Activated CD4-positive, alpha-beta T cell treated with anti-CD3 and anti-CD28 coated beads, Interleukin-2, amount 10 ng/mL, durations not matched to agents 7 days and 5 days (primary cell): ENCODE measurements around the gene R3HCC1L. TPM values are rescaled to one million over a fixed set of nuclear protein-coding genes. Genes with fewer than 3 reads are reported as not detected.

Experiments
- CTCF ChIA-PET: fragments of 350-600 bp; sonication (Branson Sonifier 250); formaldehyde crosslinking; loops from one replicate; lab custom pipeline; 2021; ENCODE audit warnings: antibody characterized with exemption; lab: Charles Lee
- POLR2A ChIA-PET: fragments of 350-600 bp; sonication (Branson Sonifier 250); formaldehyde crosslinking; loops from one replicate; lab custom pipeline; 2021; ENCODE audit warnings: antibody characterized with exemption; lab: Charles Lee
- DNase-seq: peaks from one replicate; pipeline ENCODE4 v3.0.0-alpha.2; 2020
- H3K27ac Mint-ChIP-seq: one replicate; pipeline ENCODE4 v1.8.0; 2021; ENCODE audit warnings: mild to moderate bottlenecking, moderate library complexity, mixed read lengths
- H3K27me3 Mint-ChIP-seq: one replicate; pipeline ENCODE4 v1.8.0; 2021; ENCODE audit warnings: mixed read lengths
- H3K36me3 Mint-ChIP-seq: one replicate; pipeline ENCODE4 v1.8.0; 2021; ENCODE audit warnings: low read depth, mixed read lengths
- H3K4me1 Mint-ChIP-seq: one replicate; pipeline ENCODE4 v1.8.0; 2021; ENCODE audit warnings: mixed read lengths
- H3K4me3 Mint-ChIP-seq: one replicate; pipeline ENCODE4 v1.8.0; 2021; ENCODE audit warnings: mild to moderate bottlenecking, moderate library complexity, mixed read lengths
- H3K9me3 Mint-ChIP-seq: one replicate; pipeline ENCODE4 v1.8.0; 2021; ENCODE audit warnings: mixed read lengths
- total RNA-seq, 2 experiments: library from RNA; stranded (reverse); gene quantifications; one replicate each; pipeline ENCODE4 v1.2.3, GENCODE V29; 2021

Gene R3HCC1L
- total RNA-seq, 2 experiments from 2014 or later: 18.0 to 18.7 TPM

GRCh38 chr10:98196985-98197384 is 62.5 kb downstream of the R3HCC1L start:
- no peak overlapping the region for H3K4me3 Mint-ChIP-seq
- no peaks in the 10 kb centered on the region for H3K27me3 Mint-ChIP-seq
- peaks cover 10% of the 10 kb centered on the region for H3K4me1 Mint-ChIP-seq
- peaks cover 2% of the 10 kb centered on the region for H3K9me3 Mint-ChIP-seq
- ChIA-PET POLR2A (no interaction called here), CTCF (interaction anchor here (1.7 kb wide), 1 partner anchor 13 kb away, joined by 5 read pairs; no protein-coding TSS in a partner anchor)
- peaks cover 33% of the 10 kb centered on the region for H3K36me3 Mint-ChIP-seq
- no peak for DNase-seq
- H3K27ac Mint-ChIP-seq: no peak overlapping the region

DNA sequence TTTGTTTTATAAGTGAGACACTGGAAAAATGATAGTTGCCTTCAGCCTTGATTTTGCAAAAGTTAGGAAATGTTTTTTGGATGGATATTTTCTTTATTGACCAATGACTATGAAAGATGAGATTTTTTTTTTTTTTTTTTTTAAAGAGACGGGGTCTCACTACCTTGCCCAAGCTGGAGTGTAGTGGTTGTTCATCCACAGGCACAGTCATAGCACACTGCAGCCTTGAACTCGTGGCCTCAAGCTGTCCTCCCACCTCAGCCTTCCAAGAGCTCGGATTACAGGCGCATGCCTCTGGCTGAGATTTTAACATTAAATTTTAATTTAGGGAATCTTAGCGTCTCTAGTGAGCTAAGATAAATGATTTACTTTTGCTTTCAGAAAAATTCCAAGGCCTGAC is 67.3 kb downstream of the R3HCC1L start:
- no peak overlapping the region for H3K27ac Mint-ChIP-seq
- ChIA-PET CTCF (interaction anchor here (0.8 kb wide), 1 partner anchor 63 kb away, joined by 3 read pairs; no protein-coding TSS in a partner anchor), POLR2A (no interaction called here)
- DNase-seq: no peak
- H3K9me3 Mint-ChIP-seq: no peaks in the 10 kb centered on the region
- no peaks in the 10 kb centered on the region for H3K4me1 Mint-ChIP-seq
- H3K27me3 Mint-ChIP-seq: no peaks in the 10 kb centered on the region
- H3K4me3 Mint-ChIP-seq: no peak overlapping the region
- peaks cover 6% of the 10 kb centered on the region for H3K36me3 Mint-ChIP-seq

DNA sequence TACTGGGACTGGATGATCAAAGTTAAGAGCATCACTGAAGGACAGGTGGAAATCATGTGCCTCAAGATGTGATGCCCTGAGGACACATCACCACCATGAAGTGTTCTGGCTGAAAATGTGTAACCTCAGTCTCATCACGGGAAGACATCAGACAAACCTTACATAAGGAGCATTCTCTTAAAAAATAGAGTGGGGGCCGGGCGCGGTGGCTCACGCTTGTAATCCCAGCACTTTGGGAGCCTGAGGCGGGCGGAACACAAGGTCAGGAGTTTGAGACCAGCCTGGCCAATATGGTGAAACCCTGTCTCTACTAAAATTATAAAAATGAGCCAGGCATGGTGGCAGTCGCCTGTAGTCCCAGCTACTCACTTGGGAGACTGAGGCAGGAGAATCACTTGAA is 67.9 kb downstream of the R3HCC1L start:
- DNase-seq: no peak
- Mint-ChIP-seq H3K27ac (no peak overlapping the region), H3K27me3 (no peaks in the 10 kb centered on the region), H3K36me3 (peaks cover 7% of the 10 kb centered on the region), H3K4me3 (no peak overlapping the region), H3K4me1 (no peaks in the 10 kb centered on the region), H3K9me3 (no peaks in the 10 kb centered on the region)
- CTCF ChIA-PET: interaction anchor here (0.8 kb wide), 1 partner anchor 63 kb away, joined by 3 read pairs; no protein-coding TSS in a partner anchor
- POLR2A ChIA-PET: no interaction called here

- peaks cover 27% of the 10 kb centered on the region for H3K36me3 Mint-ChIP-seq
- H3K4me1 Mint-ChIP-seq: no peaks in the 10 kb centered on the region
- ChIA-PET CTCF (interaction anchor here (1.0 kb wide), 1 partner anchor 33 kb away, joined by 3 read pairs; no protein-coding TSS in a partner anchor), POLR2A (no interaction called here)
- no peak overlapping the region for H3K4me3 Mint-ChIP-seq
- DNase-seq: no peak
- no peak overlapping the region for H3K27ac Mint-ChIP-seq
- H3K27me3 Mint-ChIP-seq: no peaks in the 10 kb centered on the region
- H3K9me3 Mint-ChIP-seq: no peaks in the 10 kb centered on the region
Measured at GRCh38 chr10:98205351-98205750, 70.9 kb downstream of the R3HCC1L start.

- ChIA-PET CTCF (no interaction called here), POLR2A (no interaction called here)
- no peak overlapping the region for H3K4me3 Mint-ChIP-seq
- H3K36me3 Mint-ChIP-seq: peaks cover 43% of the 10 kb centered on the region
- H3K27ac Mint-ChIP-seq: no peak overlapping the region
- H3K9me3 Mint-ChIP-seq: no peaks in the 10 kb centered on the region
- no peaks in the 10 kb centered on the region for H3K27me3 Mint-ChIP-seq
- no peak for DNase-seq
- no peaks in the 10 kb centered on the region for H3K4me1 Mint-ChIP-seq
Measured at GRCh38 chr10:98208925-98209324, 74.5 kb downstream of the R3HCC1L start.

- Mint-ChIP-seq H3K27me3 (no peaks in the 10 kb centered on the region), H3K36me3 (peaks cover 45% of the 10 kb centered on the region), H3K4me1 (no peaks in the 10 kb centered on the region), H3K27ac (no peak overlapping the region), H3K9me3 (no peaks in the 10 kb centered on the region), H3K4me3 (no peak overlapping the region)
- no peak for DNase-seq
- CTCF ChIA-PET: interaction anchor here (1.8 kb wide), 1 partner anchor 13 kb away, joined by 5 read pairs; no protein-coding TSS in a partner anchor
- POLR2A ChIA-PET: no interaction called here
Measured at GRCh38 chr10:98209441-98209840, 75.0 kb downstream of the R3HCC1L start.

GRCh38 chr10:98212196-98212595 is 77.7 kb downstream of the R3HCC1L start:
- Mint-ChIP-seq H3K9me3 (peaks cover 4% of the 10 kb centered on the region), H3K4me3 (no peak overlapping the region), H3K36me3 (peaks cover 56% of the 10 kb centered on the region), H3K27me3 (no peaks in the 10 kb centered on the region), H3K4me1 (no peaks in the 10 kb centered on the region), H3K27ac (no peak overlapping the region)
- CTCF ChIA-PET: no interaction called here
- POLR2A ChIA-PET: no interaction called here
- DNase-seq: no peak

DNA sequence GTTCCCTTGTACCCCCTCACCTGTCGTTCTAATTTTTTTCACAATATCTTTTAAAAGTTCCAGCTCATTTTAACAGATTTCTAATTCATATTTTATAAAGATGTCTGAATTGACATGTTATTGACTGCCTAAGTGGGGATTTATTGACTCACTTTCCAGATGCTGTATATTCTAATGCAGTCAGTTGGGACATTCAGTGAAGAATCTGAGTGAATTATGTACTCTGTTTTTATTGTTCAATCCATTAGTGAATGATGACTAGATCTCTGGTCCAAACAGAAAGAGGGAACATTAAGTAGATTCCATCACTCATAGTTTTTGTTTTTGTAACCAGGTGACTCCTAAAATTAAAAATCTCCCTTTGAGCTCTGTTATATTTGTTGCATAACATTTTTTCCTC is 79.3 kb downstream of the R3HCC1L start:
- CTCF ChIA-PET: no interaction called here
- peaks cover 60% of the 10 kb centered on the region for H3K36me3 Mint-ChIP-seq
- no peak for DNase-seq
- H3K9me3 Mint-ChIP-seq: peaks cover 13% of the 10 kb centered on the region
- peaks cover 6% of the 10 kb centered on the region for H3K4me1 Mint-ChIP-seq
- POLR2A ChIA-PET: no interaction called here
- no peaks in the 10 kb centered on the region for H3K27me3 Mint-ChIP-seq
- no peak overlapping the region for H3K4me3 Mint-ChIP-seq
- H3K27ac Mint-ChIP-seq: no peak overlapping the region

DNA sequence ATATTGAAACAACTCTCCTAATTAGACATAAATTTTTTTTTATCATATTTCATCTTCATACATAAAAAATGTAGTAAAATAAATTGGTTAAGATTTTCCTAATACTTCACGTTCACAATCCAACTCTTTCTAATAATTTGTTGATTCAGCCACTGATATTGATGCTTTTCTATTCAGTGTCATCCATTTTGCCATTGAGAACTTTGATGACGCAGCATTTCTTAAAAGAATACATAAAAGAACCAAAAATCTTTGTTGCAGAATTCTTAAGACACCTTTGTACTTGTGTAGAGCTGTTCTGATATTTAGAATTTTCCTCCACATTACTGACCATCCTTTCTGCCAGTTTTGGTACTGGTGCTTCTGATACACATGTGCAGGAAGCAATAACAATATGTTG is 80.9 kb downstream of the R3HCC1L start:
- H3K36me3 Mint-ChIP-seq: peaks cover 61% of the 10 kb centered on the region
- no peak for DNase-seq
- CTCF ChIA-PET: no interaction called here
- H3K4me1 Mint-ChIP-seq: peaks cover 9% of the 10 kb centered on the region
- H3K9me3 Mint-ChIP-seq: peaks cover 25% of the 10 kb centered on the region
- no peak overlapping the region for H3K27ac Mint-ChIP-seq
- POLR2A ChIA-PET: no interaction called here
- no peaks in the 10 kb centered on the region for H3K27me3 Mint-ChIP-seq
- H3K4me3 Mint-ChIP-seq: no peak overlapping the region

GRCh38 chr10:98217801-98218200 is 83.3 kb downstream of the R3HCC1L start:
- ChIA-PET CTCF (no interaction called here), POLR2A (no interaction called here)
- Mint-ChIP-seq H3K27me3 (no peaks in the 10 kb centered on the region), H3K9me3 (peaks cover 25% of the 10 kb centered on the region), H3K27ac (peak overlapping the region; percentile 14), H3K4me1 (peaks cover 9% of the 10 kb centered on the region), H3K4me3 (no peak overlapping the region), H3K36me3 (peaks cover 46% of the 10 kb centered on the region)
- DNase-seq: no peak

DNA sequence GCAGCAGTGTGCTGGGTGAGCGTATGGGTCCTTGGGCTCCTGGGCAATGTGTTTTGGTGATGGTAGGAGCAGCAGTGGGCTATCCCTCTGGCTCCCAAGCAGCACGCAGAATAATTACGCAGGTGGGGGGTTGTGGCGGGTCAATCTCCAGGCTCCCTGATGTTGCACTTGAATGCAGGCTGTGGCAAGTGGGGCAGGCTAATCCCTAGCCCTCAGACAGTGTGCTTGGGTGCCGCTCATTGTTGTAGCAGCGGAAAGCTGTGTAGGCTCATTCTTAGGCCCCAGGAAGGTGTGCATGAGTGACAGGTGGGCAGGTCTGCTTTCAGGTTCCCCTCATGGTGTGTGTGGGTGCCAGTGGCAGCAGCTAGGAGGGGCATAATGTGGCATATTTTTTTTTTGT is 89.4 kb downstream of the R3HCC1L start:
- peaks cover 3% of the 10 kb centered on the region for H3K4me1 Mint-ChIP-seq
- no peak overlapping the region for H3K4me3 Mint-ChIP-seq
- DNase-seq: no peak
- H3K9me3 Mint-ChIP-seq: peaks cover 13% of the 10 kb centered on the region
- CTCF ChIA-PET: no interaction called here
- H3K27ac Mint-ChIP-seq: no peak overlapping the region
- H3K27me3 Mint-ChIP-seq: no peaks in the 10 kb centered on the region
- POLR2A ChIA-PET: no interaction called here
- peaks cover 34% of the 10 kb centered on the region for H3K36me3 Mint-ChIP-seq

- H3K9me3 Mint-ChIP-seq: peaks cover 7% of the 10 kb centered on the region
- no peak overlapping the region for H3K27ac Mint-ChIP-seq
- POLR2A ChIA-PET: no interaction called here
- CTCF ChIA-PET: no interaction called here
- DNase-seq: no peak
- no peaks in the 10 kb centered on the region for H3K27me3 Mint-ChIP-seq
- no peaks in the 10 kb centered on the region for H3K4me1 Mint-ChIP-seq
- peaks cover 33% of the 10 kb centered on the region for H3K36me3 Mint-ChIP-seq
- H3K4me3 Mint-ChIP-seq: no peak overlapping the region
Measured at GRCh38 chr10:98224509-98224908, 90.1 kb downstream of the R3HCC1L start.

DNA sequence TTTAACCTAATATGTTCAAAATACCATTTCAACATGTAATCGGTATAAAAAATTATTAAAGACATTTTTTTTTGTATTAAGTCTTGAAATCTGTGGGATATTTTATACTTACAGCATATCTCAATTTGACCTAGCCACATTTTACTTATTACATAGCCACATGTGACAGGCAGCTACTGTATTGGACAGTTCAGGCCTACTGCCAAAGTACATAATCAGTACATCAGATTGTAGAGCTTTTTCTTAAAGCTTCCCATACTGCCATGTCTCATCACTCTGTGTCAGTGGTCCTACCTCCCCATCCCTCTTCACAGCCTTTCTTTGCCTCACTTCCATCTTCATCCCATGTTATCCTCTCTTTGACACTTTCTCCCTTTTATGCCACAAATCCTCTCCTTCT is 90.5 kb downstream of the R3HCC1L start:
- no peak overlapping the region for H3K27ac Mint-ChIP-seq
- no peaks in the 10 kb centered on the region for H3K27me3 Mint-ChIP-seq
- peaks cover 2% of the 10 kb centered on the region for H3K9me3 Mint-ChIP-seq
- peaks cover 31% of the 10 kb centered on the region for H3K36me3 Mint-ChIP-seq
- no peaks in the 10 kb centered on the region for H3K4me1 Mint-ChIP-seq
- no peak for DNase-seq
- ChIA-PET POLR2A (no interaction called here), CTCF (no interaction called here)
- no peak overlapping the region for H3K4me3 Mint-ChIP-seq

GRCh38 chr10:98226508-98227144 is 92.2 kb downstream of the R3HCC1L start:
- H3K36me3 Mint-ChIP-seq: peaks cover 33% of the 10 kb centered on the region
- no peak overlapping the region for H3K27ac Mint-ChIP-seq
- H3K9me3 Mint-ChIP-seq: peaks cover 2% of the 10 kb centered on the region
- CTCF ChIA-PET: interaction anchor here (1.2 kb wide), 1 partner anchor 509 kb away, joined by 4 read pairs; no protein-coding TSS in a partner anchor
- POLR2A ChIA-PET: no interaction called here
- H3K4me3 Mint-ChIP-seq: no peak overlapping the region
- H3K27me3 Mint-ChIP-seq: no peaks in the 10 kb centered on the region
- DNase-seq: no peak
- no peaks in the 10 kb centered on the region for H3K4me1 Mint-ChIP-seq
